ENCODE measurements around the gene WDR86.

WDR86 gene

GRCh38 chr7:151379534-151380198 lies 30.2 kb downstream of the WDR86 start:
- no peak for DNase-seq (ENCODE audit: low read depth in 2 of 2)

- no peak for DNase-seq (ENCODE audit: low read depth in 2 of 2)
These were observed 30.7 kb downstream of the WDR86 start for GRCh38 chr7:151379193-151379520.

- no peak for DNase-seq (ENCODE audit: low read depth in 2 of 2)
These were observed 31.2 kb downstream of the WDR86 start for GRCh38 chr7:151378496-151379192.

- no peak for DNase-seq (ENCODE audit: low read depth in 2 of 2)
These were observed 31.8 kb downstream of the WDR86 start for GRCh38 chr7:151378011-151378410.

- DNase-seq (ENCODE audit: low read depth in 2 of 2) = no peak
These were observed 32.4 kb downstream of the WDR86 start for GRCh38 chr7:151377406-151377805.

- DNase-seq (ENCODE audit: low read depth in 2 of 2) = no peak
These were observed 33.5 kb downstream of the WDR86 start for GRCh38 chr7:151376218-151376902.

GRCh38 chr7:151375530-151376217 lies 34.2 kb downstream of the WDR86 start:
- no peak for DNase-seq (ENCODE audit: low read depth in 2 of 2)

- no peak for DNase-seq (ENCODE audit: low read depth in 2 of 2)
These were observed 35.1 kb downstream of the WDR86 start for GRCh38 chr7:151374726-151375125.

- DNase-seq (ENCODE audit: low read depth in 2 of 2) = no peak
These were observed 35.7 kb downstream of the WDR86 start for GRCh38 chr7:151374139-151374538.

GRCh38 chr7:151373599-151373998 lies 36.2 kb downstream of the WDR86 start:
- DNase-seq (ENCODE audit: low read depth in 2 of 2) = no peak

- no peak for DNase-seq (ENCODE audit: low read depth in 2 of 2)
These were observed 37.1 kb downstream of the WDR86 start for GRCh38 chr7:151372612-151373265.

GRCh38 chr7:151371266-151371665 lies 38.6 kb downstream of the WDR86 start:
- DNase-seq (ENCODE audit: low read depth in 2 of 2) = no peak

- peak; percentile 58 to 76 for DNase-seq (ENCODE audit: low read depth in 2 of 2)
These were observed 41.7 kb downstream of the WDR86 start for GRCh38 chr7:151368136-151368571.

- no peak for DNase-seq (ENCODE audit: low read depth in 2 of 2)
These were observed 42.6 kb downstream of the WDR86 start for GRCh38 chr7:151367284-151367683.

GRCh38 chr7:151366880-151367222 lies 43.0 kb downstream of the WDR86 start:
- no peak for DNase-seq (ENCODE audit: low read depth in 2 of 2)

- DNase-seq (ENCODE audit: low read depth in 2 of 2) = no peak
These were observed 43.5 kb downstream of the WDR86 start for GRCh38 chr7:151366166-151366879.

- no peak for DNase-seq (ENCODE audit: low read depth in 2 of 2)
These were observed 46.7 kb downstream of the WDR86 start for GRCh38 chr7:151363182-151363581.

- DNase-seq (ENCODE audit: low read depth in 2 of 2) = no peak
These were observed 48.5 kb downstream of the WDR86 start for GRCh38 chr7:151361193-151361959.

- DNase-seq (ENCODE audit: low read depth in 2 of 2) = no peak
These were observed 57.3 kb downstream of the WDR86 start for GRCh38 chr7:151352512-151352911.

GRCh38 chr7:151351967-151352366 lies 57.9 kb downstream of the WDR86 start:
- peak; percentile 20 to 26 for DNase-seq (ENCODE audit: low read depth in 2 of 2)

- DNase-seq (ENCODE audit: low read depth in 2 of 2) = peak in 1 of 2 donors; percentile 45
These were observed 58.8 kb downstream of the WDR86 start for GRCh38 chr7:151351027-151351426.

Data from stimulated activated CD4-positive, alpha-beta T cell treated with anti-CD3 and anti-CD28 coated beads, Interleukin-15, amount 100 ng/mL, for 48 hours (primary cell).